Endothelial cell of umbilical vein (primary cell): Measurements from ENCODE around the gene ZNF598. TPM values are rescaled to one million over a fixed set of nuclear protein-coding genes. Genes with fewer than 3 reads are reported as not detected.
A peak's percentile ranks its signal among the peaks of the same experiment; 100 is the strongest.

ENCODE experiments used
- BruUV-seq: library from RNA; stranded (reverse); fragments of 400-500 nt; replicated peaks from 2 replicates; lab custom pipeline; 2021; lab: Mats Ljungman, UMichigan
- CTCF ChIA-PET: fragments of 300-600, 350-600 bp; sonication (Branson Sonifier 250); formaldehyde crosslinking; loops from one replicate; lab custom pipeline; 2021; ENCODE audit warnings: antibody characterized with exemption, inconsistent platforms; lab: Charles Lee
- POLR2A ChIA-PET: fragments of 300-600, 350-600 bp; sonication (Branson Sonifier 250); formaldehyde crosslinking; loops from one replicate; lab custom pipeline; 2021; ENCODE audit warnings: antibody characterized with exemption, inconsistent platforms; lab: Charles Lee
- DNase-seq: peaks from one replicate; pipeline ENCODE4 v3.0.0-alpha.2; 2011; ENCODE audit warnings: low read depth, low spot score
- FAIRE-seq: peaks from 2 replicates; lab custom pipeline; 2011; peaks lifted over from hg19 to GRCh38; lab: Jason Lieb, UNC
- H2AFZ ChIP-seq: 2 replicates; pipeline ENCODE4 v1.6.0; 2012; ENCODE audit warnings: low read depth, low read length, control low read depth, inconsistent platforms
- H3K27ac ChIP-seq: 2 replicates; pipeline ENCODE4 v1.5.1; 2011; ENCODE audit warnings: low read depth, mild to moderate bottlenecking, control low read depth, low read length, moderate library complexity; ENCODE audit not compliant: insufficient read depth
- H3K27me3 ChIP-seq, 2 experiments: 2 replicates each; pipeline versions ENCODE4 v1.6.0 to v1.6.1; 2011; ENCODE audit warnings: low read length in 2 of 2, mixed read lengths in 1 of 2; ENCODE audit not compliant: control insufficient read depth in 2 of 2, insufficient read depth in 2 of 2
- H3K36me3 ChIP-seq, 2 experiments: 2 replicates in 1 of 2; 3 replicates in 1 of 2; pipeline ENCODE4 v1.5.1; 2011; ENCODE audit warnings: low read length in 2 of 2, mild to moderate bottlenecking in 1 of 2, moderate library complexity in 1 of 2; ENCODE audit not compliant: control insufficient read depth in 2 of 2, insufficient read depth in 2 of 2; ENCODE audit errors: extremely low read depth in 1 of 2
- H3K4me1 ChIP-seq: 3 replicates; pipeline ENCODE4 v1.5.1; 2011; ENCODE audit warnings: mild to moderate bottlenecking, low read length; ENCODE audit not compliant: control insufficient read depth, insufficient read depth; ENCODE audit errors: extremely low read depth
- H3K4me2 ChIP-seq: 2 replicates; pipeline ENCODE4 v1.6.1; 2011; ENCODE audit warnings: low read length, control low read depth, mixed read lengths; ENCODE audit not compliant: insufficient read depth
- H3K4me3 ChIP-seq, 3 experiments: fragments of 200-600 bp in 1 of 3; sonication (generic), shearing (Covaris generic) in 1 of 3; replicated peaks in 1 of 3; 2 replicates each; pipeline ENCODE4 v1.5.1; 2011 to 2016; ENCODE audit warnings: control low read depth in 3 of 3, low read length in 3 of 3, mild to moderate bottlenecking in 2 of 3, inconsistent platforms in 1 of 3, low read depth in 1 of 3, moderate library complexity in 1 of 3; ENCODE audit not compliant: insufficient read depth in 1 of 3
- H3K79me2 ChIP-seq: 2 replicates; pipeline ENCODE4 v1.6.0; 2012; ENCODE audit warnings: low read length, inconsistent platforms; ENCODE audit not compliant: control insufficient read depth, insufficient read depth
- H3K9ac ChIP-seq: replicated peaks from 2 replicates; pipeline ENCODE3; 2011; ENCODE audit warnings: low read length, control low read depth; ENCODE audit not compliant: insufficient read depth; ENCODE audit errors: extremely low read depth
- H3K9me1 ChIP-seq: replicated peaks from 3 replicates; pipeline ENCODE4 v1.6.0; 2011; ENCODE audit warnings: mild to moderate bottlenecking, low read length; ENCODE audit not compliant: control insufficient read depth, insufficient read depth; ENCODE audit errors: extremely low read depth
- H3K9me3 ChIP-seq: replicated peaks from 2 replicates; pipeline ENCODE4 v1.5.1; 2012; ENCODE audit warnings: low read length, inconsistent platforms; ENCODE audit not compliant: control insufficient read depth, insufficient read depth
- H4K20me1 ChIP-seq: replicated peaks from 2 replicates; pipeline ENCODE3; 2011; ENCODE audit warnings: mild to moderate bottlenecking, low read length; ENCODE audit not compliant: control insufficient read depth, insufficient read depth; ENCODE audit errors: extremely low read depth
- CTCF ChIP-seq, 2 donors: IDR thresholded peaks; 1 replicate in 1 of 2; 2 replicates in 1 of 2; pipeline ENCODE4 v1.5.1; 2011; ENCODE audit warnings: low read length in 2 of 2, mild to moderate bottlenecking in 2 of 2, moderate library complexity in 2 of 2, control low read depth in 1 of 2, inconsistent platforms in 1 of 2, low read depth in 1 of 2; ENCODE audit not compliant: insufficient read depth in 1 of 2; ENCODE audit errors: extremely low read depth in 1 of 2
- EZH2 ChIP-seq: IDR thresholded peaks from 2 replicates; pipeline ENCODE4 v1.6.1; 2012; ENCODE audit warnings: borderline replicate concordance, low read depth, mild to moderate bottlenecking, moderate library complexity, low read length, inconsistent platforms; ENCODE audit not compliant: severe bottlenecking
- FOS ChIP-seq: IDR thresholded peaks from 2 replicates; pipeline ENCODE4 v1.6.1; 2011; ENCODE audit warnings: mild to moderate bottlenecking, low read length, moderate library complexity, borderline replicate concordance; ENCODE audit not compliant: insufficient read depth
- GATA2 ChIP-seq: IDR thresholded peaks from 2 replicates; pipeline ENCODE4 v1.7.0; 2011; ENCODE audit warnings: low read depth, mild to moderate bottlenecking, moderate library complexity, mixed read lengths, low read length; ENCODE audit not compliant: insufficient read length, insufficient read depth
- JUN ChIP-seq: IDR thresholded peaks from 2 replicates; pipeline ENCODE4 v1.6.1; 2011; ENCODE audit warnings: borderline replicate concordance, low read depth; ENCODE audit not compliant: insufficient read length, insufficient read depth
- MAX ChIP-seq: IDR thresholded peaks from 2 replicates; pipeline ENCODE4 v1.6.1; 2011; ENCODE audit not compliant: insufficient read depth, insufficient read length
- MYC ChIP-seq: IDR thresholded peaks from one replicate; pipeline ENCODE4 v1.6.1; 2011; ENCODE audit warnings: mild to moderate bottlenecking, low read depth, low read length
- POLR2A ChIP-seq: IDR thresholded peaks from 2 replicates; pipeline ENCODE4 v1.6.1; 2012; ENCODE audit warnings: low read depth, mild to moderate bottlenecking, control low read depth, low read length
- POLR2AphosphoS5 ChIP-seq: IDR thresholded peaks from 2 replicates; pipeline ENCODE4 v1.6.1; 2012; ENCODE audit warnings: low read depth, mild to moderate bottlenecking, control low read depth, low read length, moderate library complexity; ENCODE audit not compliant: insufficient read depth
- dilution Hi-C: fragments of 300-500 bp; cut with MboI; formaldehyde crosslinking; loops from one replicate; pipeline ENCODE4 v1.15.0; 2019; ENCODE audit warnings: low sequenced_read_pairs; ENCODE audit not compliant: extremely low pct_ligation_motif_present
- intact Hi-C: fragments of 100-400 bp; cut with micrococcal nuclease; formaldehyde crosslinking; loops from one replicate; pipeline ENCODE4 v1.10.0; 2022
- polyA plus RNA-seq, 4 experiments: library from polyadenylated mRNA; depleted of rRNA in 3 of 4; stranded (reverse) in 3 of 4; unstranded in 1 of 4; fragments of >200 nt; gene quantifications; 2 replicates each; pipeline versions ENCODE4 v1.2.1 to v1.2.3, GENCODE V29; 2011 to 2012; ENCODE audit warnings: missing spikeins in 1 of 4
- total RNA-seq: library from RNA; stranded (reverse); gene quantifications from 2 replicates; pipeline ENCODE4 v1.2.3, GENCODE V29; 2021

Gene ZNF598
- total and polyA plus RNA-seq, 2 donors (not counting 3 experiments of a cell fraction or from before 2014, with no cell fraction given), result 43.3 to 67.0 TPM

- Histone ChIP-seq H3K27me3 (no peaks in the 10 kb centered on the region), H4K20me1 (no peaks in the 10 kb centered on the region), H3K27ac (no peak overlapping the region), H2AFZ (no peak overlapping the region), H3K9ac (no peak overlapping the region), H3K9me1 (no peaks in the 10 kb centered on the region), H3K4me3 (no peak overlapping the region), H3K4me1 (peaks cover 42% of the 10 kb centered on the region), H3K36me3 (peaks cover 0 to 41% of the 10 kb centered on the region in 2 experiments), H3K9me3 (no peaks in the 10 kb centered on the region), H3K4me2 (no peak overlapping the region), H3K79me2 (peaks cover 64% of the 10 kb centered on the region)
- intact Hi-C loops, result no loop called here
- ChIA-PET CTCF (interaction anchor here (0.6 to 4.0 kb wide), 26 partner anchors 9 to 247 kb away, joined by 3 to 85 read pairs (median 5); partner anchors contain the start of genes ECI1, GFER, NPW and NTHL1), POLR2A (interaction anchor here (1.9 kb wide), 1 partner anchor 151 kb away, joined by 21 read pairs; the partner anchor contains the start of gene TRAF7)
- TF ChIP-seq JUN (no peak), CTCF (IDR thresholded peaks at IDR 0.05; ENCODE audit: extremely low read depth in 1 of 2, insufficient read depth in 1 of 2, low read depth in 1 of 2, low read length in 2 of 2) (peak; percentile 97 to 99), MAX (peak; percentile 25), MYC (no peak), POLR2AphosphoS5 (peak; percentile 41), EZH2 (no peak), POLR2A (no peak), GATA2 (no peak), FOS (no peak)
- DNase-seq (peak; percentile 73), FAIRE-seq (peak; percentile 91)
- dilution Hi-C loops, result no loop called here
- no TSS peak for BruUV-seq
These were observed 5.6 kb downstream of the ZNF598 start for GRCh38 chr16:2003827-2004641.
